ENCODE results near the gene TMEM214.
A peak's percentile ranks its signal among the peaks of the same experiment; 100 is the strongest.
"Not testable (repeated sequence)": the region's sequence is repeated elsewhere in the genome, so short reads cannot be mapped to it uniquely, and the experiment has no call there.

TMEM214 gene

DNA sequence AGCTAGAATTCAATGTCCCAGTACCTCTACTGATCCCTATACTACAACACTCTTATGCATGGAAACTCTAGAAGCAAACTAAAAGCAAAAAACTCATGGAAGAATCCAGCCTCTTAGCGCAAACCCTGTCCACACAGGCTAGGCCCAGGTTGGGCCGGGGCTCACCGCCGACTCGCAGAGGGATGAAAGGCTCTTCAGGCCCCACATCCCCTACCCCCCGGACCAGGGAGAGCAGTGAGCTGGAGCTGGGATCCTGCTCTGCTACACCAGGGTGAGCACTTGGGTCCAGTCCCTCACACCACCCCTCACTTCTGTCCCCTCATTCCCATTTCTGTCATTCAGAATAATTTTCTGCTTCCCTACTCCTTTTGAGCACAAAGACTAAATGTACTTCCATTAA, 36.7 kb downstream of the TMEM214 start:
- DNase-seq (ENCODE audit: low read depth in 2 of 2, low spot score in 1 of 2) = no peak

DNA sequence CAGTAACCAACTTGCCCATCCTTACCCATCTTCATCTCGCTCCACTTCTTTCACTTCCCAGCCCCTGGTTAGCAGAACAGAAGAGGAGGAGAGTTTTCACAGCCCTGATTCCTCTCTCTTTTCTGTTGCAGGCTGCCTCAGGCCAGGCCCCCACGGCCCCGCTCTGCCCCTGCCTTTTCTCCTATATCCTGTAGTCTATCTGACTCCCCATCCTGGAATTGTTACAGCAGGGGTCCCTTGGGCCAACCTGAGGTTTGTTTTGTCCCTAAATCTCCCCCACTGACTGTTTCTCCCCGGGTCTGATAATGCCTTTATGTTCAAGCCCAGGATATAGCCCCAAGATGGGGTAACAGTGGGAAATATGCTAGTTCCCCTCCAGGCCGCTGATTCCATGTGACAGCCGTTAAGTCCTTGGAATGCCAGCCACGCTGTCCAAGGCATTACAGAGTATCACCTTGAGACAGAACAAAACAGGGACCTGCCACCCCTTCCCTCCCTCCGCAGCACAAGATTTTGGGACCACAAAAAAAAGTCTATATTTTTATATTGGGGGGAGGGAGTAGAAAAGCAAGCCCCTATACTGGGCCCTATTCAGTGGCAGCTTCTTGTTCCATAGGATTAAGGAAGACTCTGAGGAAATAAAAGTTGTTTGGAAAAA, 37.3 kb downstream of the TMEM214 start:
- no peak for DNase-seq (ENCODE audit: low read depth in 2 of 2, low spot score in 1 of 2)

DNA sequence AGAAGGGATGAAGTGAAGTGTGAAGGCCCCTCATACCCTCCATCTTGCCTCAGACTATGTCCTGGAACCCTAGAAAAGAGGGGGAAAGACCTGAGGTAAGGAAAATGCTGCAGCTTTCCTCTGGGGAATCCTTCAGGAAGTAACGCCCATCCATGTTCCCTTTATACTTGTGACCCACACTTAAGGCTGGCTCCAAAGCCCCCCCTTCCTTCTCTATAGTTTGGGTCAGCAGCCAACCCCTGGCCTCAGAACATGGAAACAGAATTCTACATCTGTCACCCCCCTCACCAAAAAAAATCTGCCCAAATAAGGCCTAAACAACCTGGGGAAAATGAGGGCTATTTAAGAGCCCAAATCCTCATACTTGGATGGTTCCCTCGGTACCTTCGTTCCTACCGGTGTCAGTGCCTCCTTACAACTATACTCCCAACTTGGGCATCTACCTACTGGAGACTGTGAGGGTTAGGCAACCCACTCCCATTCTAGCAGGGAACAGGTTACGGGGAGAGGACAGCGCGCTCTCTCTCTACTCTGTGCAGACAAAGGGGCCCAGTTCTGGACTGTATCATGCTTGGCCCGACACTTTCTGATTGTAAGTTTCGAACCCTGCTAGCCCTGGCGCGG, 38.0 kb downstream of the TMEM214 start:
- DNase-seq (ENCODE audit: low read depth in 2 of 2, low spot score in 1 of 2) = no peak

DNA sequence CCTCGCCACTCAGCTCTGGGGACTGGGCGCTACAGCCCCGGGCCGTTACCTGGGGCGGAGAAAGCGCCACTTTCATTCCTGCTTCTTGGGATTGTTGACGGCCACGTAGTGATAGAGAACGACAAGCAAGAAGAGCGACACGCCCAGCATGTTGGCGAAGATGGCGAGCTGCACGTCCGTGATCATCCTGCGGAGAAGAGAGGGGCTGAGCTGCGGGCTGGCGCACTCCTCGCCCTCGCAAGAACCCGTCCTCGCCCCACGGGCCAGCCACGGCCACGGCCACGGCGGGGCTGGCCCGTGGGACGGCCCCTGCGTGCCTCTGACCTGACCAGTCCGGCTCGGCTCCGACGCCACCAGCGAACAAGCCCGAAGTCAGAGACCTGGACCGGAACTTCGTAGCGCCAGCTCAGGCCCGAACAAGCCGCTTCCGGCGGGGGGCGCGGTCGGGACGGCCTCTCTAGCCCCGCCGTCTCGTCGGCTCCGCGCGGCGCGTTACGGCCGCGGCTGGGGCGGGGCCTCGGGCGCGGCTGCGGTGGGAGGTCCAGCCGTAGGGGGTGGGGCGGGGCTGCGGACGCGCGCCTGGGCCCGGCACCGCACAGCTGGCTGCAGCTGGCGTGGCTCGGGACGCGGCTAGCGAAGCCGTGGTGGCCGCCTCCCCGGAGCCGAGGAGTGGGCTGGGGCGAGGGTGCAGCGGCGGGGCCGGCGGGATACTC, 38.7 kb downstream of the TMEM214 start, which contains the start of gene OST4:
Gene OST4, minus strand, starts transcription at position 378 of the 713 bp plus-strand sequence.
- DNase-seq (ENCODE audit: low read depth in 2 of 2, low spot score in 1 of 2) = peak in 1 of 2 donors; percentile 79

DNA sequence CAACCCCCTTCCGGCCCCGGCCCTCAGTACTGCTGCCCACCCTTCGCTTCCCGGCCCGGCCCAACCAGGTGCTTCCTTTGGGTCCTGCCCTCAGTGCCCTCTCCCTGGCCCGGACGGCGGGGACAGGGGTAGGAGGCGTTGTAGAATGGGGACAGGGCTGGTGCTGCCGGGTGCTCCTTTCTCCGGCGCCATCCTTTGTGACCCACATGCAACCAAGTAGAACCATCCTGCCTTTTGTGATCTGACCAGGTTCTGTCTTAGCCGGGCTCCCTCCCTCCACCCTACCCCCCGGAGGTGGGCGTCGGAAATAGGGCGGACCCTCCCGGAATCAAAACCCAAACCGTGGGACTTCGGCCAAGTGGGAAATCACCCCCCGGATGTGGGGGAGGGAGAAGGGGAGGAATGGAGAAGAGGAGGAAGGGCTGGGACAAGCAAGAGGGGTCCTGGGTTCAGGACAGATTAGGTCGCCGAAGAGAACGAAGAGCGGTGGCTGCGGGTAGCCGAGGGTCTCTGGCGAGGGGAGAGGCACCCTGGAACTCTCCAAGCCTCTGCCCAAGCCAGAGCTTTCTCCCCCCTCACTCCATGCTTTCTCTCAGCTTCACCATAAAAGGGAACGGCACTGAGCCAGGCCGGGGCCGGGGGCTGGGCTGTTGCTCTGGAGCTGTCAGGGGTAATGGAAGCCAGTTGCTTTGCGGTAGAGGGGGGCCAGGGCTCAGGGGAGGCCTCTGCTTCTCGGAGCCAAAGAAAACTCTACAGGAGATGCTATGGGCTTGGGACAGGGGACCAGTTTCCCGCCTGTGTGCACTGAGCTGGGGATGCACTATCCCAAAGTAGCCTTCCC, 39.4 kb downstream of the TMEM214 start:
- DNase-seq (ENCODE audit: low read depth in 2 of 2, low spot score in 1 of 2) = no peak

DNA sequence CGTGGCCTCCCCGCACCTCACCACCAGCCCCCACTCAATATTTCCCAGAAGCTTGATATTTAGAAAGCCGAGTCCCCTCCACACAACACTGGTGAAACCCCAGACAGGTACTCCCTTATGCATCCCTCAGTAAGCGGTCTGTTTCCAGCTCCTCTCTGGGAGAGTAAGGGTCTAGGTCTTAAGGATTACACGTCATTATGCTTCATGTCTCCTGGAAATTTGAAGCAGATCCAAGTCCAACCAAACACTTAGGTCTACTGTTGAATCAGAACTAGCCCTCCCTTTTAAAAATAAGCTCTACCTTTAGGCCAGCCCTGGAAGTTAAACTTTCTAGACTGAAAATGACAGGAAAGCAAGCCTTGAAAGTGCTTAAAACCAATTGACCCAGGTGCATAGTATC, 40.2 kb downstream of the TMEM214 start:
- DNase-seq (ENCODE audit: low read depth in 2 of 2, low spot score in 1 of 2) = no peak

DNA sequence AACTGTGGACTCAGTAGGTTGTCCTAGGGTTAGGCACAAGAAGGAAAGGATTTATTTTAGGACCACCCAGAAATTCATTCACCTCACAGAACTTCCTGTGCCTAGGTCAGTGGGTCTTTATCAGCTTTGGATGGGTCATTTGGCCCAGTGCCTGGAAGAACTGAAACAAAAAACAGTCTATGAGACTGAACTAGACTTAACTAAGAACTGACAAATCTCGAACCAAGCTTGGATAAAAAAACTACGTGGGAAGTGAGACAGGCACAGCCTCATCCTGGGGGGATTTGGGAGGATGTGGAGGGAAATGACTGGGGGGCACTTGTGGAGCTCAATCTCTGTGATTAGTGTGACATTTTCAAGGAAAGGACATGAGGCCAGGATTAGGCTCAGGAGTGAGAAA, 41.0 kb downstream of the TMEM214 start:
- no peak for DNase-seq (ENCODE audit: low read depth in 2 of 2, low spot score in 1 of 2)

DNA sequence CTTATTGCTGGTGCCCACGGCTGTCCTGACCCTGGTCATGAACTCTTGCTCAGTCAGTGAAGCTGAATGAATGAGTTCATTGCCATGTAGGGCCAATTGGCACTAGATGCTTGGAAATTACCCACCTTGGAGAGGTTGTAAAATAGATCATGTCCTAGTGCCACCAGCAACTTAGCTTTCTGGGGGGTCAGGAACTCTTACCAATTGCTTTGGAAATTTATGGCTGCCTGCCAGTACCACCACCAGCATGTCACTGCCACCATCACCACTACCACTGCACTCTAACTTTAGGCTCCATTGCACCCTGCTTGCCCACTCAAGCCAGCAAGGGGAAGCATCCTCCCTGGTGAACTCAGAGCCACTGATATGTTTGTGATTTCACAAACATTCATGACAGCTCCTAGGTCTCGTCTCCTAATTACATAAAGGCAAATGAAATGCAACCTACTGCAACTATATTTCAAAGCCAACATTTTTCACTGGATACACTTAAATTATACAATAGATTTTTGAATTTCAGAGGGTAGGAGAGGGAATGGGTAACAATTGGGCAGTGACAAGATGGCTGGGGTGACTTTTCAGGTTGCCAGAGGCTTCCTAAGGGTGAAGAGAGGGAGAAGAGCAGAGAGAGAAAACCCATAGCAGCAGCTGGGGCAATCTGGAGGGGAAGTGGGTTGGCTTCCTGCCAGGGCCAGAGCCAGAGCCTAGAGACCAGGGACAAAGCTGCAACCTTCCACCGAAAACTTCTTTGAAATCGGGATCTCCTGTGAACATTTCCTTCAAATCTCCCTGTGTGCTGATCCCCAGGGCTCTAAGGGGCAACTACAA, 42.2 kb downstream of the TMEM214 start:
- DNase-seq (ENCODE audit: low read depth in 2 of 2, low spot score in 1 of 2) = no peak

DNA sequence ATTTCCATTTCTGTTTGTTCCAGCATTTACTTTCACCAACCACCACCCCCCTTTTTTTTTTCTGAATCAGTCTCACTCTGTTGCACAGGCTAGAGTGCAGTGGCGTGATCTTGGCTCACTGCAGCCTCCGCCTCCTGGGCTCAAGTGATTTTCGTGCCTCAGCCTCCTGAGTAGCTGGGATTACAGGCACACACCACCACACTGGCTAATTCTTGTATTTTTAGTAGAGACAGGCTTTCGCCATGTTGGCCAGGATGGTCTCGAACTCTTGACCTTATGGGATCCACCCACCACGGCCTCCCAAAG, 42.8 kb downstream of the TMEM214 start:
- DNase-seq (ENCODE audit: low read depth in 2 of 2, low spot score in 1 of 2) = not testable (repeated sequence)

DNA sequence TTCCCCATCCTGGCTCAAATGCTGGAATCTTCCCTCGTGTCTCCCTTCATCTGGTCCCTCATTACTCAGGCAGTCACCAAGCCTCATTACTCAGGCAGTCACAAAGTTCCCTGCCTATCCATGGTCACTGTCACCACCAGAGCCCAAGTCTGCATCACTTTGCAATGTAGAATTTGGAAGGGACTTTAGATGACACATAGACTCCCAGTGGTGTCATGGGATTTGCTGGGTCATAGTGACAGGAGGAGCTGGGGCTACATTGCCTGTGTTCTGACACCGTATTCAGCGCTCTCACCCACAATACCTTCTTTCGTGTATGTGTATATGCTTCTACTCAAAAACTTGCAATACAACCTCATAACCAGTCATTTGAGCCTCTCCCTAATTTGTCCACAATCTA, 43.6 kb downstream of the TMEM214 start:
- no peak for DNase-seq (ENCODE audit: low read depth in 2 of 2, low spot score in 1 of 2)

DNA sequence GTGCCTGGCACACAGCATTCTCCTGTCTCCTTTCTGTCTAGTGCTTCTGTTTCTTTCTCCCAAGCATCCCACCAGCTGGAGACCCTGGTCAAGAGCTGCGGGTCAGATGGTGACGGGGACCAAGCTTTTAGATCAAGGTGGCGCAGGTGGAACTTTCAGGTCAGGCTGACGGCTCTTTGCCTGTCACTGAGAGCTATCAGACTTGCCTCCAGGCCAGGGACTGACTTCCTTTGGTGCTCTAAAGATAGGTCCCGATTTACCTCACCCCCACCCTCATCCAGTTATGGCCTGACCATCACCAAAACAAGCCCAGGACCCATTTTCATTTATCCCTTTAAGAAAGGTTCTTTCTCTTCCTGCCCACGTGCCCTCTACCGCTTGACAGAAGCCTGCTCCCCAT, 44.5 kb downstream of the TMEM214 start:
- no peak for DNase-seq (ENCODE audit: low read depth in 2 of 2, low spot score in 1 of 2)

DNA sequence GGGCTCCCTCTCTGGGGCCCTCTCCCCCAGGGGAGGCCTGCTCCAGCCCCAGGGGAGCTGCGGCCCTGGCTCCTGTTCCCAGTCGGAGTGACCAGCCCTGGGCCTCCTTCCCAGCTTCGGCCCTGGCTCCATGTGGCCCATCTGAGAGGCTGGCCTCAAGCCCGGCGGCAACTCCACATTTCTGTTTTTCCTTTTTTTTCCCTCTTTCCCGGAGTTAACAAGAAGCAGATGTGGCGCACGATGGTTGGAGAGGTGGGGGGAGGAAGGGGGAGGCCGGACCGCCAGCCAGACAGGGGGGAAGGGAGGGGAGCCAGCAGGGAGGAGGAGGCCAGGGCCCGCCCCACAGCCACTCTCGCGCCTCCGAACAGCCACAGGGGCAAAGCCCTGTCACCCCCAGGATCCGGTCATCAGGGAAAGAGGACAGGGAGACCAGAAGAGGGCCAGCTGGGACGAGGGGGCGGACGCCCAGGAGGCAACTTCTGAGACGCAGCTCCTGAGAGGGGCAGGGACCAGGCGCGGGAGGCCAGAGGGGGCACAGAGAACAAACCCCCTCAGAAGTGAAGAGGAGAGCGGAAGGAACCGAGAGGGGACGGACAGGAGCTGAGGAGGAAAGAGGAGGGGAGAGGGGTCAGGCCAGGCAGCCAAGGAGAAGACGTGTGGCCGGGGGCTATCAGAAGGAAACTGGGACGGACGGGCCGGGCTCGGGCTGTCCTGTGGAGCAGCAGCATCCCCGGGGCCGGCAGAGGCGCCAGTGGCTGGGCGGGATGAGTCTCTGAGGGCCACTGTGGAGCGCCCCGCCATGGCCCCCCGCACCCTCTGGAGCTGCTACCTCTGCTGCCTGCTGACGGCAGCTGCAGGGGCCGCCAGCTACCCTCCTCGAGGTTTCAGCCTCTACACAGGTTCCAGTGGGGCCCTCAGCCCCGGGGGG, 45.8 kb downstream of the TMEM214 start, which contains the start of gene EMILIN1:
Gene EMILIN1, plus strand, starts transcription at position 349 of the 928 bp plus-strand sequence. Its CDS starts 451 bp downstream, at position 800.
- DNase-seq (ENCODE audit: low read depth in 2 of 2, low spot score in 1 of 2) = no peak

DNA sequence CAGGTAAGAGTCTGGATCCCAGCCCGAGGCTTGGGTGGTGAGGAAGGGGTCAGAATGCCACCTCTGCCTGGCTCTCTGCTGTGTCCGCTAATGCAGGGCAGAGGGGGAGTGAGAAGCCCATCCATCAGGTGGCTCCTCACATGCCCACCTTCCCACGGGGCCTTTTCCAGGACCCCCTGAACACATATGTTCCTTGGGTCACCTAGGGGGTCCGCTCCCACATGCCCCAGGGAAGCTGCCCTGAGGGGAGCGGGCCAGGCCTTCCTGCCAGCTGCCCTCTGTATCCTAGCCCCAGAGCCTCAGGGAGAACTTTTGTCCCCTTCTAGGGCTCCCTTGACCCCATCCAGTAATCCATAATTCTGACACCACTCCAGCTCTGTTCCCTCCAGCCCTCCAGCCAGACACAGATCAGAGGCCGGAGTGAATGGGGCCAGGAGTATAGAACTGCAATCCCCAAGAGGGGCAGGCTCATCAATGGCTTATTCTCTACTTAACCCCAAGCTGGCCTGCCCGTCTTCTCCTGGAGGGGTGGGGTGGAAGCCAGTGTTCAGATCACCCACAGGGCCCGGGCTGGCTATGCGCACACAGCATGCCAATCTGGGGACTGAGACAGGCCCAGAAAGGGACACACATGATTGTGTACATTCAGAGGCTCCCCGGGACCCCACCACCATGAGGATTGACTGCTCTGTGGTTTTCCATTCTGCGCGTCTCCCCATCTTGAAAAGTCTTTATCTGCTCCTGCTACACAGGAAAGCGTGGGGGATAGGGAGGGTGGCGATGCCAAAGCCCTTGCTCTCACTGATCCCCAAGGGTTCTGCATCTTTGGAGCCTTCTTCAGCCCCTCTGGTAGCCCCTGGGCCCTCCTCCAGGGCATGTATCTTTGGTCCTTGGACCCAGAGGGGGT, 46.7 kb downstream of the TMEM214 start:
- DNase-seq (ENCODE audit: low read depth in 2 of 2, low spot score in 1 of 2) = no peak

DNA sequence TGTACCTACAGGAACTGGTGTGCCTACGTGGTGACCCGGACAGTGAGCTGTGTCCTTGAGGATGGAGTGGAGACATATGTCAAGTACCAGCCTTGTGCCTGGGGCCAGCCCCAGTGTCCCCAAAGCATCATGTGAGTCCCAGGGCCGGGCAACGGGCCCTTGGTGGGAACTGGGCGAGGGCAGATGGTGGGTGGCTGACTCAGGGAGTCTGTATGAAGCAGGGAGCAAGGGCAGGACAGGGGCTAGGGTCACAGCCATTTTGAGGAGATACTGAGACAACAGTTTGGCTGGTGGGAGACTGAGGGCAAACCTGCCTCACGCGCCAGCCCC, 47.3 kb downstream of the TMEM214 start:
- no peak for DNase-seq (ENCODE audit: low read depth in 2 of 2, low spot score in 1 of 2)

DNA sequence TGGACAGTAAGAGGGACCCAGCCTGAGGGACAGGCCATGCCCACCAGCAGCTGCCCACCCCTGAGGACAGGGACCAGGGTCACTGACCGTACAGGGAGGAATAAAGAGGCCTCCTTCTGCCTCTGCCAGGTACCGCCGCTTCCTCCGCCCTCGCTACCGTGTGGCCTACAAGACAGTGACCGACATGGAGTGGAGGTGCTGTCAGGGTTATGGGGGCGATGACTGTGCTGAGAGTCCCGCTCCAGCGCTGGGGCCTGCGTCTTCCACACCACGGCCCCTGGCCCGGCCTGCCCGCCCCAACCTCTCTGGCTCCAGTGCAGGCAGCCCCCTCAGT, 47.8 kb downstream of the TMEM214 start:
- DNase-seq (ENCODE audit: low read depth in 2 of 2, low spot score in 1 of 2) = no peak

DNA sequence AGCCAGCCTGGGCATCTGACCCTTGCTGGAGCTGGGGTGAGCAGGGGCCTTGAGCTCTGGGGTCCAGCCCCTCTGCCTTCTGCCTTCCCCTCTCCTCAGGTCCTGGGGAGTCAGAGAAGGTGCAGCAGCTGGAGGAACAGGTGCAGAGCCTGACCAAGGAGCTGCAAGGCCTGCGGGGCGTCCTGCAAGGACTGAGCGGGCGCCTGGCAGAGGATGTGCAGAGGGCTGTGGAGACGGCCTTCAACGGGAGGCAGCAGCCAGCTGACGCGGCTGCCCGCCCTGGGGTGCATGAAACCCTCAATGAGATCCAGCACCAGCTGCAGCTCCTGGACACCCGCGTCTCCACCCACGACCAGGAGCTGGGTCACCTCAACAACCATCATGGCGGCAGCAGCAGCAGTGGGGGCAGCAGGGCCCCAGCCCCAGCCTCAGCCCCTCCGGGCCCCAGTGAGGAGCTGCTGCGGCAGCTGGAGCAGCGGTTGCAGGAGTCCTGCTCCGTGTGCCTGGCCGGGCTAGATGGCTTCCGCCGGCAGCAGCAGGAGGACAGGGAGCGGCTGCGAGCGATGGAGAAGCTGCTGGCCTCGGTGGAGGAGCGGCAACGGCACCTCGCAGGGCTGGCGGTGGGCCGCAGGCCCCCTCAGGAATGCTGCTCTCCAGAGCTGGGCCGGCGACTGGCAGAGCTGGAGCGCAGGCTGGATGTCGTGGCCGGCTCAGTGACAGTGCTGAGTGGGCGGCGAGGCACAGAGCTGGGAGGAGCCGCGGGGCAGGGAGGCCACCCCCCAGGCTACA, 49.4 kb downstream of the TMEM214 start:
- no peak for DNase-seq (ENCODE audit: low read depth in 2 of 2, low spot score in 1 of 2)

DNA sequence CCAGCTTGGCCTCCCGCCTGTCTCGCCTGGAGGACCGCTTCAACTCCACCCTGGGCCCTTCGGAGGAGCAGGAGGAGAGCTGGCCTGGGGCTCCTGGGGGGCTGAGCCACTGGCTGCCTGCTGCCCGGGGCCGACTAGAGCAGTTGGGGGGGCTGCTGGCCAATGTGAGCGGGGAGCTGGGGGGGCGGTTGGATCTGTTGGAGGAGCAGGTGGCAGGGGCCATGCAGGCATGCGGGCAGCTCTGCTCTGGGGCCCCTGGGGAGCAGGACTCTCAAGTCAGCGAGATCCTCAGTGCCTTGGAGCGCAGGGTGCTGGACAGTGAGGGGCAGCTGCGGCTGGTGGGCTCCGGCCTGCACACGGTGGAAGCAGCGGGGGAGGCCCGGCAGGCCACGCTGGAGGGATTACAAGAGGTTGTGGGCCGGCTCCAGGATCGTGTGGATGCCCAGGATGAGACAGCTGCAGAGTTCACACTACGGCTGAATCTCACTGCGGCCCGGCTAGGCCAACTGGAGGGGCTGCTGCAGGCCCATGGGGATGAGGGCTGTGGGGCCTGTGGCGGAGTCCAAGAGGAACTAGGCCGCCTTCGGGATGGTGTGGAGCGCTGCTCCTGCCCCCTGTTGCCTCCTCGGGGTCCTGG, 50.1 kb downstream of the TMEM214 start:
- DNase-seq (ENCODE audit: low read depth in 2 of 2, low spot score in 1 of 2) = no peak
